Activated naive CD4-positive, alpha-beta T cell treated with anti-CD3 and anti-CD28 coated beads, Interleukin-2, amount 10 ng/mL, durations not matched to agents 7 days and 5 days (primary cell): ENCODE results near the gene PSORS1C1.
"Not testable (repeated sequence)": the region's sequence is repeated elsewhere in the genome, so short reads cannot be mapped to it uniquely, and the experiment has no call there.

Experiments used
- CTCF ChIA-PET: fragments of 350-600 bp; sonication (Branson Sonifier 250); formaldehyde crosslinking; loops from one replicate; lab custom pipeline; 2021; ENCODE audit warnings: antibody characterized with exemption; lab: Charles Lee
- DNase-seq: peaks from one replicate; pipeline ENCODE4 v3.0.0-alpha.2; 2020
- H3K27ac Mint-ChIP-seq: one replicate; pipeline ENCODE4 v1.8.0; 2021; ENCODE audit warnings: mild to moderate bottlenecking, moderate library complexity, mixed read lengths
- H3K27me3 Mint-ChIP-seq: one replicate; pipeline ENCODE4 v1.8.0; 2021; ENCODE audit warnings: mild to moderate bottlenecking, mixed read lengths
- H3K36me3 Mint-ChIP-seq: one replicate; pipeline ENCODE4 v1.8.0; 2021; ENCODE audit warnings: mixed read lengths
- H3K4me1 Mint-ChIP-seq: one replicate; pipeline ENCODE4 v1.8.0; 2021; ENCODE audit warnings: mixed read lengths
- H3K4me3 Mint-ChIP-seq: one replicate; pipeline ENCODE4 v1.8.0; 2021; ENCODE audit warnings: mild to moderate bottlenecking, moderate library complexity, mixed read lengths
- H3K9me3 Mint-ChIP-seq: one replicate; pipeline ENCODE4 v1.8.0; 2021; ENCODE audit warnings: mixed read lengths

The PSORS1C1 gene

GRCh38 chr6:31173406-31173805 lies 58.8 kb downstream of the PSORS1C1 start:
- Mint-ChIP-seq H3K27ac (no peak overlapping the region), H3K27me3 (no peaks in the 10 kb centered on the region), H3K36me3 (no peaks in the 10 kb centered on the region), H3K4me1 (peaks cover 4% of the 10 kb centered on the region), H3K4me3 (no peak overlapping the region), H3K9me3 (no peaks in the 10 kb centered on the region)
- no peak for DNase-seq
- CTCF ChIA-PET: no interaction called here

GRCh38 chr6:31174378-31174777 lies 59.8 kb downstream of the PSORS1C1 start:
- Mint-ChIP-seq H3K9me3 (no peaks in the 10 kb centered on the region), H3K27ac (no peak overlapping the region), H3K36me3 (no peaks in the 10 kb centered on the region), H3K27me3 (no peaks in the 10 kb centered on the region), H3K4me1 (peaks cover 12% of the 10 kb centered on the region), H3K4me3 (no peak overlapping the region)
- CTCF ChIA-PET: interaction anchor here (1.2 kb wide), 1 partner anchor 192 kb away, joined by 4 read pairs; no protein-coding TSS in a partner anchor
- no peak for DNase-seq

- Mint-ChIP-seq H3K9me3 (no peaks in the 10 kb centered on the region), H3K27ac (no peak overlapping the region), H3K4me3 (no peak overlapping the region), H3K36me3 (no peaks in the 10 kb centered on the region), H3K4me1 (peaks cover 17% of the 10 kb centered on the region), H3K27me3 (no peaks in the 10 kb centered on the region)
- DNase-seq: no peak
- CTCF ChIA-PET: interaction anchor here (0.7 to 1.1 kb wide), 2 partner anchors 16 to 49 kb away, joined by 3 read pairs; no protein-coding TSS in a partner anchor
These were observed 61.4 kb downstream of the PSORS1C1 start for GRCh38 chr6:31175971-31176370.

GRCh38 chr6:31178143-31179041 lies 63.8 kb downstream of the PSORS1C1 start:
- H3K4me3 Mint-ChIP-seq: no peak overlapping the region
- no peaks in the 10 kb centered on the region for H3K36me3 Mint-ChIP-seq
- no peaks in the 10 kb centered on the region for H3K9me3 Mint-ChIP-seq
- no peaks in the 10 kb centered on the region for H3K27me3 Mint-ChIP-seq
- peaks cover 17% of the 10 kb centered on the region for H3K4me1 Mint-ChIP-seq
- DNase-seq: no peak
- no peak overlapping the region for H3K27ac Mint-ChIP-seq
- CTCF ChIA-PET: no interaction called here

- peaks cover 17% of the 10 kb centered on the region for H3K4me1 Mint-ChIP-seq
- no peak overlapping the region for H3K27ac Mint-ChIP-seq
- H3K27me3 Mint-ChIP-seq: no peaks in the 10 kb centered on the region
- H3K9me3 Mint-ChIP-seq: no peaks in the 10 kb centered on the region
- no peak for DNase-seq
- H3K4me3 Mint-ChIP-seq: no peak overlapping the region
- CTCF ChIA-PET: no interaction called here
- no peaks in the 10 kb centered on the region for H3K36me3 Mint-ChIP-seq
These were observed 64.4 kb downstream of the PSORS1C1 start for GRCh38 chr6:31179042-31179386.

- H3K9me3 Mint-ChIP-seq: no peaks in the 10 kb centered on the region
- peak overlapping the region; percentile 81 for H3K4me3 Mint-ChIP-seq
- DNase-seq: no peak
- H3K27ac Mint-ChIP-seq: peak overlapping the region; percentile 52
- H3K27me3 Mint-ChIP-seq: no peaks in the 10 kb centered on the region
- no peaks in the 10 kb centered on the region for H3K36me3 Mint-ChIP-seq
- H3K4me1 Mint-ChIP-seq: peaks cover 17% of the 10 kb centered on the region
- CTCF ChIA-PET: interaction anchor here (1.1 kb wide), 1 partner anchor 187 kb away, joined by 3 read pairs; no protein-coding TSS in a partner anchor
These were observed 65.3 kb downstream of the PSORS1C1 start for GRCh38 chr6:31179896-31180295.

GRCh38 chr6:31180500-31180899 lies 65.9 kb downstream of the PSORS1C1 start:
- Mint-ChIP-seq H3K36me3 (no peaks in the 10 kb centered on the region), H3K27ac (peak overlapping the region; percentile 83), H3K9me3 (no peaks in the 10 kb centered on the region), H3K4me3 (peak overlapping the region; percentile 81), H3K27me3 (no peaks in the 10 kb centered on the region), H3K4me1 (peaks cover 19% of the 10 kb centered on the region)
- CTCF ChIA-PET: interaction anchor here (1.1 to 1.4 kb wide), 2 partner anchors 186 kb away, joined by 3 read pairs; no protein-coding TSS in a partner anchor
- peak; percentile 84 for DNase-seq

GRCh38 chr6:31183287-31183686 lies 68.7 kb downstream of the PSORS1C1 start:
- not testable (repeated sequence) for H3K9me3 Mint-ChIP-seq, H3K27ac Mint-ChIP-seq, H3K4me3 Mint-ChIP-seq, H3K27me3 Mint-ChIP-seq, DNase-seq, H3K36me3 Mint-ChIP-seq
- peaks cover 27% of the 10 kb centered on the region for H3K4me1 Mint-ChIP-seq
- CTCF ChIA-PET: interaction anchor here (0.6 to 1.6 kb wide), 4 partner anchors 10 to 59 kb away, joined by 3 to 4 read pairs (median 3); no protein-coding TSS in a partner anchor

- CTCF ChIA-PET: interaction anchor here (1.2 to 1.6 kb wide), 2 partner anchors 9 to 13 kb away, joined by 3 to 4 read pairs; no protein-coding TSS in a partner anchor
- H3K4me3 Mint-ChIP-seq, H3K9me3 Mint-ChIP-seq, H3K36me3 Mint-ChIP-seq, H3K27me3 Mint-ChIP-seq, DNase-seq, H3K27ac Mint-ChIP-seq: not testable (repeated sequence)
- peaks cover 23% of the 10 kb centered on the region for H3K4me1 Mint-ChIP-seq
These were observed 69.3 kb downstream of the PSORS1C1 start for GRCh38 chr6:31183859-31184258.

- H3K4me1 Mint-ChIP-seq: peaks cover 15% of the 10 kb centered on the region
- DNase-seq, H3K9me3 Mint-ChIP-seq, H3K36me3 Mint-ChIP-seq, H3K27me3 Mint-ChIP-seq, CTCF ChIA-PET, H3K27ac Mint-ChIP-seq, H3K4me3 Mint-ChIP-seq: not testable (repeated sequence)
These were observed 71.1 kb downstream of the PSORS1C1 start for GRCh38 chr6:31185695-31186051.

- CTCF ChIA-PET: no interaction called here
- Mint-ChIP-seq H3K27ac (no peak overlapping the region), H3K9me3 (no peaks in the 10 kb centered on the region), H3K36me3 (no peaks in the 10 kb centered on the region), H3K4me1 (peaks cover 14% of the 10 kb centered on the region), H3K27me3 (no peaks in the 10 kb centered on the region), H3K4me3 (no peak overlapping the region)
- DNase-seq: no peak
These were observed 71.6 kb downstream of the PSORS1C1 start for GRCh38 chr6:31186052-31186734.

- H3K27me3 Mint-ChIP-seq: no peaks in the 10 kb centered on the region
- H3K4me3 Mint-ChIP-seq: no peak overlapping the region
- peaks cover 16% of the 10 kb centered on the region for H3K4me1 Mint-ChIP-seq
- H3K27ac Mint-ChIP-seq: no peak overlapping the region
- CTCF ChIA-PET: interaction anchor here (1.0 kb wide), 1 partner anchor 29 kb away, joined by 3 read pairs; the partner anchor contains the start of gene TCF19
- no peaks in the 10 kb centered on the region for H3K9me3 Mint-ChIP-seq
- no peak for DNase-seq
- no peaks in the 10 kb centered on the region for H3K36me3 Mint-ChIP-seq
These were observed 73.2 kb downstream of the PSORS1C1 start for GRCh38 chr6:31187780-31188194.

GRCh38 chr6:31189223-31189622 lies 74.6 kb downstream of the PSORS1C1 start:
- H3K4me3 Mint-ChIP-seq, H3K9me3 Mint-ChIP-seq, H3K36me3 Mint-ChIP-seq, H3K27ac Mint-ChIP-seq, H3K27me3 Mint-ChIP-seq, CTCF ChIA-PET, DNase-seq: not testable (repeated sequence)
- peaks cover 18% of the 10 kb centered on the region for H3K4me1 Mint-ChIP-seq
